Sigmoid colon (tissue), 7 donors: ENCODE data around the gene RPS18. TPM values are rescaled to one million over a fixed set of nuclear protein-coding genes. Genes with fewer than 3 reads are reported as not detected.
A peak's percentile ranks its signal among the peaks of the same experiment; 100 is the strongest.

Experiments used
- DNase-seq: peaks from one replicate; pipeline ENCODE4 v3.0.0-alpha.2; 2019
- H3K27ac ChIP-seq, 4 donors: fragments of 200-600 bp; sonication (generic); one replicate each; pipeline ENCODE4 v1.5.1; 2016 to 2019; ENCODE audit warnings: mild to moderate bottlenecking in 1 of 4
- H3K27me3 ChIP-seq, 3 donors: fragments of 200-600 bp; sonication (generic); one replicate each; pipeline ENCODE4 v1.5.1; 2019; ENCODE audit warnings: mild to moderate bottlenecking in 1 of 3
- H3K36me3 ChIP-seq, 4 donors: fragments of 200-600 bp; sonication (generic); one replicate each; pipeline ENCODE4 v1.5.1; 2016 to 2019
- H3K4me1 ChIP-seq, 4 donors: fragments of 200-600 bp; sonication (generic); one replicate each; pipeline ENCODE4 v1.5.1; 2017 to 2019
- H3K4me3 ChIP-seq, 4 donors: fragments of 200-600 bp; sonication (generic); one replicate each; pipeline ENCODE4 v1.5.1; 2017 to 2019; ENCODE audit warnings: mild to moderate bottlenecking in 2 of 4, moderate library complexity in 1 of 4
- H3K9me3 ChIP-seq, 4 donors: fragments of 200-600 bp in 3 of 4; sonication (generic) in 3 of 4; one replicate each; pipeline versions ENCODE4 v1.5.1 to v1.6.1; 2013 to 2019
- EP300 ChIP-seq, 4 donors: sonication (generic); formaldehyde crosslinking; IDR thresholded peaks; one replicate each; pipeline ENCODE4 v1.6.1; 2017; ENCODE audit warnings: antibody characterized with exemption in 4 of 4
- POLR2A ChIP-seq, 2 donors: fragments of 450-650 bp; IDR thresholded peaks; one replicate each; pipeline ENCODE4 v1.6.1; 2016; ENCODE audit warnings: antibody characterized with exemption in 2 of 2, mild to moderate bottlenecking in 2 of 2, moderate library complexity in 2 of 2
- POLR2AphosphoS5 ChIP-seq, 4 donors: sonication (generic); formaldehyde crosslinking; IDR thresholded peaks; one replicate each; pipeline ENCODE4 v1.6.1; 2017; ENCODE audit warnings: antibody characterized with exemption in 4 of 4
- WGBS, 2 donors: extraction: QIAGEN DNeasy Blood & Tissue Kit; methylation state at CpG; one replicate each; pipeline ENCODE4 v1.1.7; 2013; 5-methylcytosine and 5-hydroxymethylcytosine counted together
- intact Hi-C: fragments of 100-400 bp; cut with DNase I; formaldehyde crosslinking; loops from one replicate; pipeline ENCODE4 v1.15.1; 2023
- polyA plus RNA-seq, 3 donors: library from polyadenylated mRNA; stranded (reverse); fragments of 200-250 nt; gene quantifications; one replicate each; pipeline ENCODE4 v1.2.3, GENCODE V29; 2013
- total RNA-seq, 4 donors: library from RNA; depleted of rRNA; stranded (reverse); fragments of >200 nt; gene quantifications; one replicate each; pipeline ENCODE4 v1.1.0, GENCODE V29; 2016
- TF ChIP-seq, protein P1 (sequence below), 4 experiments: fragments of 450-650 bp in 3 of 4; fragments of 200-600 bp in 1 of 4; IDR thresholded peaks; one replicate each; pipeline ENCODE4 v1.5.1; 2016 to 2019; ENCODE audit warnings: antibody characterized with exemption in 4 of 4, mild to moderate bottlenecking in 3 of 4, moderate library complexity in 2 of 4
- donor health status: healthy with polysubstance abuse.
- donor health status: Bipolar disorder and iron deficiency.
- donor health status: healthy.

Gene RPS18
- total and polyA plus RNA-seq, 7 donors, result 2,427 to 7,566 (median 4,052) TPM

DNA sequence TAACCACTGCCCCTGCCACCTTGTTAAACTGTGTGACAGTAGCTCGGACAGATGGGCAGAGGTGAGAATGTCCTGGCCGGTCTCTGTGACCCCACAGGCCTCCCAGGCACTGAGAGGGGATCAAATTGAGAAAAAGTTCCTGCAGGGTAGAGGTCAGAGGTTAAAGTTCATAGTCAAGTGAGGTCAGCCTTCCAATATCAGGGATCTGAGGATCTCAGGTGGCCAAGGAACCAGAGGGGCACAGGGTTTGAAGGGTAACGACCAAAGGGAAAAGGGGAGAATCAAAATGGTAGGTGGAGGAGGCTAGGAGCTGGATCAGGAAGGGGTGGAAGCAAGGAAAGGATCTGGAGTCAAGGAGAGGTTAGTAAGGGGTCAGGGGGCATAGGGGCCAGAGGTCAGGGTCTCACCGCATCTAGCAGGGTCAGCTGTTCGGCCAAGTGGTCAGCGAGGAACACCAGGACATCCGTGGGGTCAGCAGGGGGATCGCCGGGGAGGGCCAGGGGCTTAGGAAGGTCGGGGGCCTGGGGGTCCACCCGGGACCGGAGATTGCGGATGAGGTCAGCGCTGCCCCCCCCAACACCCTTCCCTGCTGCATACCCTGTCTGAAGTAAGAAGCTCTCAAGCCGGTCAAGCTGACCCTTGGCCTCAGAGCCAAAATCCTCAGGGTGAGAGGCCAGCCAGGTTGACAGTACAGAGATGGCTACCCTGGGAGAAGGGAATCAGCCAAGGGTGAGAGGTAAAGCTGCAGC lies 23.9 kb downstream of the RPS18 start:
- intact Hi-C loops, result loop anchor here (5.0 kb wide), 1 partner anchor 132 kb away; no protein-coding TSS in a partner anchor
- 91 to 95% methylated on average over 15 of the region's 15 CpGs for WGBS, 2 donors
- H3K9me3 ChIP-seq, result no peaks in the 10 kb centered on the region
- peaks cover 0 to 29% (median 23%) of the 10 kb centered on the region in 4 donors for H3K4me1 ChIP-seq
- no peak for DNase-seq
- no peak overlapping the region for H3K4me3 ChIP-seq
- H3K36me3 ChIP-seq, result peaks cover 19 to 59% (median 37%) of the 10 kb centered on the region in 4 donors
- H3K27ac ChIP-seq, result no peak overlapping the region
- no peaks in the 10 kb centered on the region for H3K27me3 ChIP-seq
- TF ChIP-seq EP300 (IDR thresholded peaks at IDR 0.05) (no peak), POLR2A (IDR thresholded peaks at IDR 0.05) (no peak), POLR2AphosphoS5 (IDR thresholded peaks at IDR 0.05) (no peak)
- TF ChIP-seq, protein P1, sequence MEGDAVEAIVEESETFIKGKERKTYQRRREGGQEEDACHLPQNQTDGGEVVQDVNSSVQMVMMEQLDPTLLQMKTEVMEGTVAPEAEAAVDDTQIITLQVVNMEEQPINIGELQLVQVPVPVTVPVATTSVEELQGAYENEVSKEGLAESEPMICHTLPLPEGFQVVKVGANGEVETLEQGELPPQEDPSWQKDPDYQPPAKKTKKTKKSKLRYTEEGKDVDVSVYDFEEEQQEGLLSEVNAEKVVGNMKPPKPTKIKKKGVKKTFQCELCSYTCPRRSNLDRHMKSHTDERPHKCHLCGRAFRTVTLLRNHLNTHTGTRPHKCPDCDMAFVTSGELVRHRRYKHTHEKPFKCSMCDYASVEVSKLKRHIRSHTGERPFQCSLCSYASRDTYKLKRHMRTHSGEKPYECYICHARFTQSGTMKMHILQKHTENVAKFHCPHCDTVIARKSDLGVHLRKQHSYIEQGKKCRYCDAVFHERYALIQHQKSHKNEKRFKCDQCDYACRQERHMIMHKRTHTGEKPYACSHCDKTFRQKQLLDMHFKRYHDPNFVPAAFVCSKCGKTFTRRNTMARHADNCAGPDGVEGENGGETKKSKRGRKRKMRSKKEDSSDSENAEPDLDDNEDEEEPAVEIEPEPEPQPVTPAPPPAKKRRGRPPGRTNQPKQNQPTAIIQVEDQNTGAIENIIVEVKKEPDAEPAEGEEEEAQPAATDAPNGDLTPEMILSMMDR (IDR thresholded peaks at IDR 0.05), result no peak

DNA sequence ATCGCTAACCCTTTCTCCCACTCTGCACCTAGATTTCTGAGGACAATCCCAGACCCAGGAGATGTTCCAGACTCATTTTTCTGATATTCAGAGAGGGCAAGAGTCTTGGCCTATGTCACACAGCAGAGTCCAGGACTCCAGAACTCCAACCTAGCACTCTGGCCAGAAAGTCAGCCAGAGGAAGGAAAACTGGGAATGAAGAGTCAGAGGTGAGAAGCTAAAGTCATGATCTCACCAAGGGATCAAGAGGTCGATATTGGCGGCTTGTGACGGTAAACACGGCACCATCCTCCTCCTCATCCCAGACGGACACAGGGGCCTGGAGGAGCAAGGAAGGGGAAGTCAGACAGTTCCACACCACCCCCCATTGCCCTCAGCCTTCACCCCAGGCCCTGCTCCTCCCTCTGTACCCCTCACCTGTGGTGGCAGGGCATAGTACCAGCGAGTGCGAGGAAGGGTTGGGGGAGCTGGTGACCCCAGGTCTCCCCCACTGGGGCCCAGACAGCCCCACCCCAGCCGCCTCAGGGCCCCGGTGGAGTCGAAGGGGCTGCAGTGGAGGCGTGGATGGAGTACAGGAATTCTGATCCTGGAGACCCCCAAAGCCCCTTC lies 25.0 kb downstream of the RPS18 start:
- TF ChIP-seq POLR2AphosphoS5 (IDR thresholded peaks at IDR 0.05) (no peak), EP300 (IDR thresholded peaks at IDR 0.05) (no peak), POLR2A (IDR thresholded peaks at IDR 0.05) (no peak)
- TF ChIP-seq, protein P1 (IDR thresholded peaks at IDR 0.05), result no peak
- Histone ChIP-seq H3K4me1 (peaks cover 0 to 37% (median 24%) of the 10 kb centered on the region in 4 donors), H3K27me3 (no peaks in the 10 kb centered on the region), H3K9me3 (no peaks in the 10 kb centered on the region), H3K36me3 (peaks cover 19 to 58% (median 31%) of the 10 kb centered on the region in 4 donors), H3K4me3 (peak overlapping the region; percentile 62 to 93 (median 84)), H3K27ac (peak overlapping the region; percentile 95 to 98 (median 97))
- 72 to 79% methylated on average over 12 of the region's 12 CpGs for WGBS, 2 donors
- intact Hi-C loops, result loop anchor here (5.0 kb wide), 1 partner anchor 130 kb away; no protein-coding TSS in a partner anchor
- no peak for DNase-seq

DNA sequence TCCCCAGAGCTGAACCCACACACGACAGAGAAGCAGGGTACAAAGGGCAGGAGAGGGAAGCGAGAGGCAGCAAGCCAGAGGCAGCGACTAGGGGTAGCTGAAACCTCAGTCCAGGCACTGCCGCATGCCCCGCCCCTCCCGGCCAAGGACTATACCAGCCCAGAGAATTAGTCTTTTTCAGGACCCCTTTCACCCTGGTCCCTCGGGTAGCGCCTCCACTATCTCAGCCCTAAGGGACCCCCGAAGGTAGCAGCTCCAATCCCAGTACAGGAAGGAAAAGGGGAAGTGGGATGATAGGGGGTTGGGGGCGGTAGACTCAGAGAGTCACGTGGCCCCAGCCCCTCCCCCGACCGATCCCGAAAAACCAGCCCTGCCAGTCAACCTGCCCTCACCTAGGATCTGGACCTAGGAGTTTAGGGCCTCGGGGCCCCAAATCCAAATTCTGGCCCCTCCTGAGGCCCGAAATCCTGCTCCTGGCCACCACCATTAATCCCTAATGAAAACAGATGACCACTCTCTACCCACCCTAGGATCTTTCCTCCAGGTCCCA lies 25.6 kb downstream of the RPS18 start:
- WGBS, 2 donors, result 4 to 6% methylated on average over 16 of the region's 16 CpGs
- no peak for DNase-seq
- Histone ChIP-seq H3K27ac (peak overlapping the region; percentile 95 to 98 (median 97)), H3K4me1 (peaks cover 0 to 37% (median 24%) of the 10 kb centered on the region in 4 donors), H3K9me3 (no peaks in the 10 kb centered on the region), H3K27me3 (no peaks in the 10 kb centered on the region), H3K36me3 (peaks cover 14 to 58% (median 29%) of the 10 kb centered on the region in 4 donors), H3K4me3 (peak overlapping the region; percentile 62 to 93 (median 84))
- TF ChIP-seq POLR2AphosphoS5 (IDR thresholded peaks at IDR 0.05), result no peak
- TF ChIP-seq, protein P1 (IDR thresholded peaks at IDR 0.05), result no peak
- no peak for TF ChIP-seq POLR2A (IDR thresholded peaks at IDR 0.05)
- no peak for TF ChIP-seq EP300 (IDR thresholded peaks at IDR 0.05)
- intact Hi-C loops, result loop anchor here (5.0 kb wide), 1 partner anchor 130 kb away; no protein-coding TSS in a partner anchor

DNA sequence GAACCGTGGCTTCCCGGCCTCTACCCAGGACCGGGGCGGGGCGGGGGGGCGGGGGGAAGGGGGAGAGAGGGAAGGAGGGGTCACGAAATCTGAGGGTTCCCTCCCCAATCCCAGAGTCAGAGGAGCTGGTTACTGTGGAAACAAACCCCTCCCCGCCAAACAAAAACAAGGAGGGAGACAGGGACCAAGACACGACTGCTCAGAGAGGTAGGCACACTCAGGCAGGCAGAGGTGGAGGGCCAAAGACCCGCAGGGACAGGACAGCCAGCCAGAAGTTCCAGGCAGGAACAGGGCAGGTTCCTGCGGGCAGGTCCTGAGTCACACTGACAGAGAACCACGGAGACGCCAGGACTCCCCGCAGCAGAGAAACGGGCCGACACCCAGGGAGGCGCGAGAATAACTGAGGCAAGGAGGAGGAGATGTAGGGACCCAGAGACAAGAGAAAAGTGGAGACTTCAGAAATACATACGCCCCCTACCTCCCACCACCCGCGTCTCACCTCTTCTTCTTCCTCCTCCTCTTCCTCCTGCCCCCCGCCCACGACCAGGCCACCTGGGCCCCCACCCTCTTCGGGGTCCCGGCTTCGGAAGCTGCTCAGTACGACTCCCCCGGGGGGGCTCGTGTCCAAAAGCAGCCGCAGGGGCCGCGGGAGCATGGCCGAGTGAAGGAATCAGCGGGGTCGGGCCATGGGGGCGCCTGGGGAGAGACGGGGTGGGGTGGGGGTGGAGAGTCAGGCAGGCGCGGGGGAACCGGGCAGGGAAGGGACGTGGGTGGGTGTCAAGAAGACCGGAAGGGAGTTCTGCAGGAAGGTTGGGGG lies 26.3 kb downstream of the RPS18 start:
- Histone ChIP-seq H3K27ac (peak overlapping the region; percentile 95 to 98 (median 97)), H3K4me3 (peak overlapping the region; percentile 62 to 93 (median 84)), H3K27me3 (no peaks in the 10 kb centered on the region), H3K36me3 (peaks cover 10 to 58% (median 31%) of the 10 kb centered on the region in 4 donors), H3K4me1 (peaks cover 0 to 37% (median 24%) of the 10 kb centered on the region in 4 donors), H3K9me3 (no peaks in the 10 kb centered on the region)
- intact Hi-C loops, result loop anchor here (2.0 to 5.0 kb wide), 2 partner anchors 21 to 129 kb away; partner anchors contain the start of gene B3GALT4
- WGBS, 2 donors, result 1% methylated on average over 42 of the region's 42 CpGs
- DNase-seq, result peak; percentile 90
- TF ChIP-seq POLR2A (IDR thresholded peaks at IDR 0.05) (peak in 1 of 2 donors; percentile 25), POLR2AphosphoS5 (IDR thresholded peaks at IDR 0.05) (peak in 3 of 4 donors; percentile 57 to 85 (median 75)), EP300 (IDR thresholded peaks at IDR 0.05) (no peak)
- TF ChIP-seq, protein P1 (IDR thresholded peaks at IDR 0.05), result no peak
